ENCODE data around the gene ZNF792. TPM values are rescaled to one million over a fixed set of nuclear protein-coding genes. Genes with fewer than 3 reads are reported as not detected.
A peak's percentile ranks its signal among the peaks of the same experiment; 100 is the strongest.
"Not testable (repeated sequence)": the region's sequence is repeated elsewhere in the genome, so short reads cannot be mapped to it uniquely, and the experiment has no call there.

ZNF792 gene
- total and polyA plus RNA-seq, 4 donors = 2.0 to 17.2 (median 5.9) TPM

DNA sequence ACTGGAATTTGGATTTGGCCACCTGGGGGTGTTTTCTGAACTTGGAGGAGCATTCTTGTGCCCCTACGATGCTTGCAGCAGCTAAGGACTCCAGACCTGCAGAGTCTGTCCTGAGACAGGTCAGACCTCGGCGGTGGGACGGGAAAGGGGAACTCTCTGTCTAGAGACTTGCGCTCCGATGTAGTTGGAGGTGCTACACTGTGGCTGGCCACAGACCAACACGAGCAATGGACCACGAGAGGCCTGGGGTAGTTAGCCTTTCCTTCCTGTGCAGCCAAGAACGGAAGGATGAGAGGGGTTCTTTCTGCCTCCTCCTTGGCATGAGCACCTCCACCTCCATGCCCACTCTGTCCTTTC, 30.2 kb upstream of the ZNF792 start:
- Histone ChIP-seq H3K36me3 (ENCODE audit: control insufficient read depth in 4 of 4, insufficient read depth in 4 of 4, low read length in 4 of 4) (no peaks in the 10 kb centered on the region), H3K9me3 (ENCODE audit: control insufficient read depth in 4 of 4, insufficient read depth in 3 of 4, low read length in 3 of 4) (no peaks in the 10 kb centered on the region), H3K4me3 (no peak overlapping the region), H3K27me3 (ENCODE audit: control insufficient read depth in 3 of 3, insufficient read depth in 3 of 3, low read length in 2 of 3) (no peaks in the 10 kb centered on the region), H3K27ac (ENCODE audit: low read depth in 1 of 2, low read length in 1 of 2) (peak overlapping the region; percentile 38 to 68), H3K9ac (ENCODE audit: insufficient read depth in 1 of 2, low read length in 2 of 2) (no peak overlapping the region), H3K4me1 (ENCODE audit: control insufficient read depth in 5 of 5, insufficient read depth in 5 of 5, low read length in 5 of 5) (peaks cover 0 to 27% (median 0%) of the 10 kb centered on the region in 5 donors)
- no peak for DNase-seq
- 45 to 57% methylated on average over 9 of the region's 9 CpGs for WGBS, 2 donors
- TF ChIP-seq, protein P1, sequence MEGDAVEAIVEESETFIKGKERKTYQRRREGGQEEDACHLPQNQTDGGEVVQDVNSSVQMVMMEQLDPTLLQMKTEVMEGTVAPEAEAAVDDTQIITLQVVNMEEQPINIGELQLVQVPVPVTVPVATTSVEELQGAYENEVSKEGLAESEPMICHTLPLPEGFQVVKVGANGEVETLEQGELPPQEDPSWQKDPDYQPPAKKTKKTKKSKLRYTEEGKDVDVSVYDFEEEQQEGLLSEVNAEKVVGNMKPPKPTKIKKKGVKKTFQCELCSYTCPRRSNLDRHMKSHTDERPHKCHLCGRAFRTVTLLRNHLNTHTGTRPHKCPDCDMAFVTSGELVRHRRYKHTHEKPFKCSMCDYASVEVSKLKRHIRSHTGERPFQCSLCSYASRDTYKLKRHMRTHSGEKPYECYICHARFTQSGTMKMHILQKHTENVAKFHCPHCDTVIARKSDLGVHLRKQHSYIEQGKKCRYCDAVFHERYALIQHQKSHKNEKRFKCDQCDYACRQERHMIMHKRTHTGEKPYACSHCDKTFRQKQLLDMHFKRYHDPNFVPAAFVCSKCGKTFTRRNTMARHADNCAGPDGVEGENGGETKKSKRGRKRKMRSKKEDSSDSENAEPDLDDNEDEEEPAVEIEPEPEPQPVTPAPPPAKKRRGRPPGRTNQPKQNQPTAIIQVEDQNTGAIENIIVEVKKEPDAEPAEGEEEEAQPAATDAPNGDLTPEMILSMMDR (IDR thresholded peaks at IDR 0.05; ENCODE audit: control extremely low read depth, extremely low read depth) = no peak
- ATAC-seq (ENCODE audit: insufficient read depth, low FRiP score) = no peak

- WGBS, 2 donors = 81 to 97% methylated on average over 7 of the region's 7 CpGs
- H3K27ac ChIP-seq (ENCODE audit: low read depth in 1 of 2, low read length in 1 of 2); H3K27me3 ChIP-seq (ENCODE audit: control insufficient read depth in 3 of 3, insufficient read depth in 3 of 3, low read length in 2 of 3); H3K9me3 ChIP-seq (ENCODE audit: control insufficient read depth in 4 of 4, insufficient read depth in 3 of 4, low read length in 3 of 4); H3K36me3 ChIP-seq (ENCODE audit: control insufficient read depth in 4 of 4, insufficient read depth in 4 of 4, low read length in 4 of 4); H3K9ac ChIP-seq (ENCODE audit: insufficient read depth in 1 of 2, low read length in 2 of 2); ATAC-seq (ENCODE audit: insufficient read depth, low FRiP score); DNase-seq; H3K4me3 ChIP-seq: not testable (repeated sequence)
- H3K4me1 ChIP-seq (ENCODE audit: control insufficient read depth in 5 of 5, insufficient read depth in 5 of 5, low read length in 5 of 5) = peaks cover 0 to 19% (median 0%) of the 10 kb centered on the region in 5 donors
Observed at GRCh38 chr19:34992582-34992981, 28.6 kb upstream of the ZNF792 start.

GRCh38 chr19:34991542-34992333, 27.7 kb upstream of the ZNF792 start:
- H3K4me3 ChIP-seq = no peak overlapping the region
- 89 to 98% methylated on average over 8 of the region's 8 CpGs for WGBS, 2 donors
- no peak overlapping the region for H3K27ac ChIP-seq (ENCODE audit: low read depth in 1 of 2, low read length in 1 of 2)
- peaks cover 0 to 17% (median 0%) of the 10 kb centered on the region in 5 donors for H3K4me1 ChIP-seq (ENCODE audit: control insufficient read depth in 5 of 5, insufficient read depth in 5 of 5, low read length in 5 of 5)
- no peaks in the 10 kb centered on the region for H3K27me3 ChIP-seq (ENCODE audit: control insufficient read depth in 3 of 3, insufficient read depth in 3 of 3, low read length in 2 of 3)
- no peaks in the 10 kb centered on the region for H3K36me3 ChIP-seq (ENCODE audit: control insufficient read depth in 4 of 4, insufficient read depth in 4 of 4, low read length in 4 of 4)
- ATAC-seq (ENCODE audit: insufficient read depth, low FRiP score) = no peak
- no peak overlapping the region for H3K9ac ChIP-seq (ENCODE audit: insufficient read depth in 1 of 2, low read length in 2 of 2)
- no peaks in the 10 kb centered on the region for H3K9me3 ChIP-seq (ENCODE audit: control insufficient read depth in 4 of 4, insufficient read depth in 3 of 4, low read length in 3 of 4)
- DNase-seq = no peak
- TF ChIP-seq, protein P1 (IDR thresholded peaks at IDR 0.05; ENCODE audit: control extremely low read depth, extremely low read depth) = no peak

DNA sequence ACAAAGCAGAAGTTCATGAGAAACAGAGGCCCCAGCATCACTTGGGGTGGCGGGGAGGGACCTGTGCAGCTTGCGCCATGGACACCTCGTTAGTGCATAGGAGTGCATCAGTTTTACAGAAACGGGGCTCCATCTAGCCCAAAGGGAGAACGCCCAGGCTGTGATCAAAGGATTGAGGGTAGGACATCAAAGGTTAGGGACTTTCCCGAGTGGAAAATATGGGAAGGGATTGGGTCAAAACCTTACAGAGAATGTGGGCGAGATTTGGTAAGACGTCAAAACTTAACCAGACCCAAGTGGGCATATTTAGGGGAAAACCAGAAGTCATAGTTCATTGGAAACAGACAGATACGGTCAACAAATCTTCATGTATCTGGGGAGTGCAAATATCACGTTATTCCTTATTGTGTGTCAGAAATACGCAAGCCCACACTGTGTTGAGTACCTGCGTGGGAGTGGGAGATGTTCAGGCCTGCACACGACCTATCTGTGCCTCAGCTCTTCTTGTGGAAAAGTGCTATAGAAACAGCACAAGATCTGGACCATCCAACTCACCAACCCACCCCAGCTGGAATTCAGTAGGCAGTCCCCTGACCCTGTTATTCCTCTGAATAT, 26.7 kb upstream of the ZNF792 start:
- ATAC-seq (ENCODE audit: insufficient read depth, low FRiP score) (no peak), DNase-seq (no peak)
- Histone ChIP-seq H3K9ac (ENCODE audit: insufficient read depth in 1 of 2, low read length in 2 of 2) (no peak overlapping the region), H3K27me3 (ENCODE audit: control insufficient read depth in 3 of 3, insufficient read depth in 3 of 3, low read length in 2 of 3) (no peaks in the 10 kb centered on the region), H3K4me1 (ENCODE audit: control insufficient read depth in 5 of 5, insufficient read depth in 5 of 5, low read length in 5 of 5) (peaks cover 0 to 15% (median 2%) of the 10 kb centered on the region in 5 donors), H3K36me3 (ENCODE audit: control insufficient read depth in 4 of 4, insufficient read depth in 4 of 4, low read length in 4 of 4) (no peaks in the 10 kb centered on the region), H3K9me3 (ENCODE audit: control insufficient read depth in 4 of 4, insufficient read depth in 3 of 4, low read length in 3 of 4) (no peaks in the 10 kb centered on the region), H3K27ac (ENCODE audit: low read depth in 1 of 2, low read length in 1 of 2) (no peak overlapping the region), H3K4me3 (no peak overlapping the region)
- TF ChIP-seq, protein P1 (IDR thresholded peaks at IDR 0.05; ENCODE audit: control extremely low read depth, extremely low read depth) = no peak
- WGBS, 2 donors = 79 to 84% methylated on average over 13 of the region's 13 CpGs
